Measurements from ENCODE around the gene EGLN2.
"Not testable (repeated sequence)": the region's sequence is repeated elsewhere in the genome, so short reads cannot be mapped to it uniquely, and the experiment has no call there.

EGLN2 gene

GRCh38 chr19:40802300-40803169 lies 3.5 kb downstream of the EGLN2 start:
- no peak for DNase-seq (ENCODE audit: low spot score)

GRCh38 chr19:40803170-40803856 lies 4.3 kb downstream of the EGLN2 start:
- DNase-seq (ENCODE audit: low spot score), result no peak

DNA sequence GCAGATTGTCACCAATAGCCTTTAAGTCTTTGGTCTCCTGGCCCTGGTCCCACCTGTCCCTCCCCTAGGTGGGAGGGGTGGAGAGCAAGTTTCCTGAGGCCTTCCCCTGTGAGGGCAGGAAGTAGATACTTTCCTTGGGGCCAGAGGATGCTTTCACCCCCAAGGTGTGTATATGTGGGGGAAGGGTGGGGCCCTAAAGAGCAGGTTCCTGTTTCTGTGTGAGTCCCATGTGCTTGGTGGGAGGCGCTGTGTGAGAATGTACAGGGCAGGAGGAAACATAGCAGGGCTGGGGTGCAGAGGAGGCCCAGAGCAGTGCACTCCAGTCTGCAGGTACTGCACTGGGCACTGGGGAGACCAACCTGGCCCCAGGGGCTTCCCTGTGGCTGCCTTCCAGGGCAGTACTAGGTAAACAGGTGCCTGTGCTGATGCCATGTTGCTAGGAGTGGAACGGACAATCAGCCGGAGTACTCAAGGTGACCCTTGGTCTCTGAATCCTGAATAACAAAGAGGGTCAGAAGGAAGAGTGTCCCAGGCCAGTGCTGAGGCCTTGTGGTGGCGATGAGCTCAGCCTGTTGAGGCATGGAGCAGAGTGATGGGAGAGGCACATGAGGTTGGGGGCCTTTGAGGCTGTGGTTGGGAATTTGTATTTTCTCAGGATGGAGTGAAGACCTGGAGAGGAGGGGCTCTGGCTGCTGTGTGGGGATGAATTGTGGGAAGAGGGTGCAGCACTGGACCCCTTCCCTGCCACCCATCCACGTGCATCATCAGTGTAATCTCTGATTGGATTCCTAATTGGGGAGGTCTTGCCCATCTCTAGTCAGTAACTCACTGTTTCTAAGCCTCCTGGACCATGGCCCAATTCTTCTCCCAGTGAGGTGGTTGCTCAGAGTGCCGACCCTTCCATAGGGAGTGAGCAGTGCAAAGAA lies 5.1 kb downstream of the EGLN2 start:
- peak; percentile 51 for DNase-seq (ENCODE audit: low spot score)

GRCh38 chr19:40804783-40805242 lies 5.8 kb downstream of the EGLN2 start:
- no peak for DNase-seq (ENCODE audit: low spot score)

GRCh38 chr19:40805258-40805868 lies 6.4 kb downstream of the EGLN2 start:
- DNase-seq (ENCODE audit: low spot score), result no peak

DNA sequence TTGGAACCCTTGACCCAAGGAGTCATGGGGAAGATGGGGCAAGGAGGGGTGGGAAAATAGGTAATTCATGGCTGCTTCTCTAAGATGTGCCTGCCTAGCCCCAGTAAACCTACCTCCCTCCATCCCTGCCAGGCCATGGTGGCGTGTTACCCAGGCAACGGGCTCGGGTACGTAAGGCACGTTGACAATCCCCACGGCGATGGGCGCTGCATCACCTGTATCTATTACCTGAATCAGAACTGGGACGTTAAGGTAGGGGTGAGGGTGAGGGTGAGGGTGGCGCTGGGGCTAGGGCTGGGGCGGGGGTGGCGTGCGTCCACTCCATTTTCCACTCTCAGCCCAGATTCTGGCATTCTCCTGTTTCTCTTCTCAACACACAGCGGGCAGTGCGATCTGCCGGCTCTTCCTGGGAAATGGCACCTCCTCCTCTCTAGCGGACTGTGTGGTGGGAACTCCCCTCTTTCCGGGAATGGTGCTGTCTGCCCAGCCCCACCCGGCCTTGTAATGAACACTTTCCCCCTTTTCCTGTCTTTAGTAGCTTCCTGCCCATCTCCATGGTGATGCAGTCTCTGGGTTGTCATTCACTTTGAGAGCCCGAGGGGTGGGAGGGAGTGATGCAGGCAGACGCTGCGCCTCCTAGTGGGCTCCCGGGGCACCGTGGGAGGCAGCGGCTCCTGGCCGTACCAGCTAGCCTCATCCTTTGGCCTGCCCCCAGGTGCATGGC lies 7.6 kb downstream of the EGLN2 start:
- DNase-seq (ENCODE audit: low spot score), result peak; percentile 68

- no peak for DNase-seq (ENCODE audit: low spot score)
These were observed 8.4 kb downstream of the EGLN2 start for GRCh38 chr19:40807147-40808020.

DNA sequence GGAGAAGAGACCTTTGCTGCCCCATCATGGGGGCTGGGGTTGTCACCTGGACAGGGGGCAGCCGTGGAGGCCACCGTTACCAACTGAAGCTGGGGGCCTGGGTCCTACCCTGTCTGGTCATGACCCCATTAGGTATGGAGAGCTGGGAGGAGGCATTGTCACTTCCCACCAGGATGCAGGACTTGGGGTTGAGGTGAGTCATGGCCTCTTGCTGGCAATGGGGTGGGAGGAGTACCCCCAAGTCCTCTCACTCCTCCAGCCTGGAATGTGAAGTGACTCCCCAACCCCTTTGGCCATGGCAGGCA lies 9.0 kb downstream of the EGLN2 start:
- no peak for DNase-seq (ENCODE audit: low spot score)

DNA sequence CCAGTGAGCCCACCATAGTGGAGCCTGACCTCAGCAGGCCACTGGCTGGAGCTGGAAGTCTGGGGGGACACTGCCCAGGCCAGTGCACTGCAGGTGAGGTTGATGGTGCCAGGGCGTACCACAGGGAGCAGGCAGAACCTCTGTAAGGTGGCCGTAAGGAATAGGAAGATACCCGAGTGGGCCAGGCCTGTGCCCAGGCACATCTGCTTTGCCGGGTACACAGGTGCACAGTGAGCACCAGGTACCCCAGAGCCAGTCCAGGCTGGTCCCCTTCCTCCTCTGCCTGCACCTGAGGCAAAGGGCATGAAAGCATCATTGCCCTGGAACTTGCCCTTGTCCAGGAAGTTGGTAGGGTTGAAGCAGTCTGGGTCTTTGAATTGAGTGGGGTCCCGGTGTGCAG lies 9.5 kb downstream of the EGLN2 start:
- DNase-seq (ENCODE audit: low spot score), result no peak

- DNase-seq (ENCODE audit: low spot score), result no peak
These were observed 10.5 kb downstream of the EGLN2 start for GRCh38 chr19:40809358-40810086.

DNA sequence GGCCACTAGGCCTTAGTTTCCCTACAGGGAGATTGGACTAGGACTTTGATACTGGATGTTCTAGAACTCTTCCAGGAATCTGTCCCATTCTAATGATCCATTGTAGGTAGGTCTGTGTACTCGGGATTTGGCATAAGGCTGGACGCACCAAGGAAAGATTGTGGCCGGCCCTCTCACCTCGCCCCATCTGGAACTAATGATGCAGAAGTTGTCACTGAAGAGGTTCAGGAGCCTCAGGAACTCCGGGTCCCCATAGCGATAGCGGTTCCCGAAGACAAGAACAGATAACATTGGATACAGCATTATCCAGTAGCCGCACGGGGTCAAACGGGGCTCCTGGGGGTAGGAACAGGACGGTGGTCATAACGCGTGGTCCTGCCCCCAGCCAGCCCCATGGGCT lies 11.2 kb downstream of the EGLN2 start:
- no peak for DNase-seq (ENCODE audit: low spot score)

GRCh38 chr19:40810649-40811408 lies 11.8 kb downstream of the EGLN2 start:
- peak; percentile 39 for DNase-seq (ENCODE audit: low spot score)

GRCh38 chr19:40811478-40812341 lies 12.7 kb downstream of the EGLN2 start:
- no peak for DNase-seq (ENCODE audit: low spot score)

- not testable (repeated sequence) for DNase-seq (ENCODE audit: low spot score)
These were observed 13.6 kb downstream of the EGLN2 start for GRCh38 chr19:40812571-40812970.

GRCh38 chr19:40813182-40813581 lies 14.2 kb downstream of the EGLN2 start:
- no peak for DNase-seq (ENCODE audit: low spot score)

- DNase-seq (ENCODE audit: low spot score), result no peak
These were observed 16.2 kb downstream of the EGLN2 start for GRCh38 chr19:40815223-40815622.

- DNase-seq (ENCODE audit: low spot score), result peak; percentile 62
These were observed 19.7 kb downstream of the EGLN2 start for GRCh38 chr19:40818480-40819399.

Measured in NAMALWA (cell line).